IMR-90 (cell line): ENCODE measurements around the gene LHX8. TPM values are rescaled to one million over a fixed set of nuclear protein-coding genes. Genes with fewer than 3 reads are reported as not detected.

ENCODE experiments used
- ATAC-seq: fragments of 200-7000 bp; cut with Tn5 transposase; 2 replicates; pipeline ENCODE4 v1.9.1; 2020; ENCODE audit warnings: low read depth, mild to moderate bottlenecking, moderate library complexity
- BruUV-seq: library from RNA; stranded (reverse); fragments of 400-500 nt; replicated peaks from 2 replicates; lab custom pipeline; 2021; lab: Mats Ljungman, UMichigan
- CTCF ChIA-PET: fragments of 300-600 bp; formaldehyde crosslinking; extraction: SDS; loops from one replicate; lab custom pipeline; 2021; ENCODE audit warnings: antibody characterized with exemption; lab: Yijun Ruan, JAX
- POLR2A ChIA-PET: fragments of 300-600 bp; sonication (Branson Sonifier 250); formaldehyde crosslinking; loops from one replicate; lab custom pipeline; 2022; ENCODE audit warnings: antibody characterized with exemption; ENCODE audit not compliant: unreplicated experiment; lab: Charles Lee
- DNase-seq: peaks from one replicate; pipeline ENCODE4 v3.0.0; 2013
- H2AFZ ChIP-seq: replicated peaks from 2 replicates; pipeline ENCODE3; 2013; ENCODE audit warnings: low read length, mild to moderate bottlenecking; ENCODE audit not compliant: poor library complexity
- H2AK5ac ChIP-seq: 2 replicates; pipeline ENCODE4 v1.6.1; 2013; ENCODE audit warnings: low read depth, low read length, inconsistent platforms
- H2AK9ac ChIP-seq: replicated peaks from 2 replicates; pipeline ENCODE3; 2013; ENCODE audit warnings: mild to moderate bottlenecking, low read depth, low read length, moderate library complexity; ENCODE audit not compliant: poor library complexity
- H2BK120ac ChIP-seq: 2 replicates; pipeline ENCODE4 v1.6.1; 2013; ENCODE audit warnings: low read depth, low read length, inconsistent platforms
- H2BK15ac ChIP-seq: 3 replicates; pipeline ENCODE4 v1.6.1; 2013; ENCODE audit warnings: low read depth, low read length, inconsistent platforms
- H2BK20ac ChIP-seq: 2 replicates; pipeline ENCODE4 v1.6.1; 2013; ENCODE audit warnings: low read depth, mild to moderate bottlenecking, inconsistent platforms, low read length, moderate library complexity
- H2BK5ac ChIP-seq: 2 replicates; pipeline ENCODE4 v1.6.1; 2013; ENCODE audit warnings: mild to moderate bottlenecking, low read depth, low read length, inconsistent platforms; ENCODE audit not compliant: poor library complexity, severe bottlenecking
- H3K14ac ChIP-seq: replicated peaks from 2 replicates; pipeline ENCODE4 v1.6.1; 2013; ENCODE audit warnings: low read depth, low read length, inconsistent platforms
- H3K18ac ChIP-seq: 2 replicates; pipeline ENCODE4 v1.6.1; 2013; ENCODE audit warnings: low read depth, low read length, control low read depth
- H3K23ac ChIP-seq: 2 replicates; pipeline ENCODE4 v1.6.1; 2013; ENCODE audit warnings: low read depth, low read length, inconsistent platforms
- H3K27ac ChIP-seq: 2 replicates; pipeline ENCODE4 v1.5.1; 2013; ENCODE audit warnings: mild to moderate bottlenecking, control low read depth, low read length; ENCODE audit not compliant: insufficient read depth
- H3K27me3 ChIP-seq: 2 replicates; pipeline ENCODE4 v1.6.1; 2013; ENCODE audit warnings: low read length; ENCODE audit not compliant: control insufficient read depth, insufficient read depth
- H3K36me3 ChIP-seq: 2 replicates; pipeline ENCODE4 v1.6.1; 2013; ENCODE audit warnings: low read length, mixed read lengths; ENCODE audit not compliant: control insufficient read depth, insufficient read depth
- H3K4ac ChIP-seq: 2 replicates; pipeline ENCODE4 v1.6.1; 2013; ENCODE audit warnings: low read depth, low read length, inconsistent platforms
- H3K4me1 ChIP-seq: 2 replicates; pipeline ENCODE4 v1.6.1; 2013; ENCODE audit warnings: low read length, mixed read lengths; ENCODE audit not compliant: control insufficient read depth, insufficient read depth
- H3K4me2 ChIP-seq: 2 replicates; pipeline ENCODE4 v1.6.1; 2013; ENCODE audit warnings: low read depth, mild to moderate bottlenecking, control low read depth, low read length, moderate library complexity
- H3K4me3 ChIP-seq: 2 replicates; pipeline ENCODE4 v1.5.1; 2013; ENCODE audit warnings: low read depth, mild to moderate bottlenecking, control low read depth, low read length, moderate library complexity; ENCODE audit not compliant: insufficient read depth
- H3K56ac ChIP-seq: 2 replicates; pipeline ENCODE4 v1.6.1; 2013; ENCODE audit warnings: low read length, inconsistent platforms; ENCODE audit not compliant: insufficient read depth; ENCODE audit errors: extremely low read depth
- H3K79me1 ChIP-seq, 2 experiments: 2 replicates each; pipeline ENCODE4 v1.6.1; 2013; ENCODE audit warnings: low read length in 2 of 2, inconsistent platforms in 1 of 2, low read depth in 1 of 2
- H3K9ac ChIP-seq: 2 replicates; pipeline ENCODE4 v1.6.1; 2013; ENCODE audit warnings: low read depth, low read length, control low read depth
- H3K9me1 ChIP-seq: 2 replicates; pipeline ENCODE4 v1.6.1; 2013; ENCODE audit warnings: low read length, inconsistent platforms; ENCODE audit not compliant: insufficient read depth
- H3K9me3 ChIP-seq: 2 replicates; pipeline ENCODE4 v1.6.1; 2013; ENCODE audit warnings: low read length; ENCODE audit not compliant: control insufficient read depth, insufficient read depth
- H4K20me1 ChIP-seq: 2 replicates; pipeline ENCODE4 v1.6.1; 2013; ENCODE audit warnings: low read length, inconsistent platforms; ENCODE audit not compliant: insufficient read depth
- H4K5ac ChIP-seq: 2 replicates; pipeline ENCODE4 v1.6.1; 2013; ENCODE audit warnings: mild to moderate bottlenecking, low read depth, low read length, control low read depth
- H4K8ac ChIP-seq, 2 experiments: 2 replicates each; pipeline ENCODE4 v1.6.1; 2013; ENCODE audit warnings: low read depth in 2 of 2, low read length in 2 of 2, control low read depth in 1 of 2, inconsistent platforms in 1 of 2
- H4K91ac ChIP-seq: 2 replicates; pipeline ENCODE4 v1.6.1; 2013; ENCODE audit warnings: low read depth, low read length, inconsistent platforms; ENCODE audit not compliant: insufficient read depth
- BHLHE40 ChIP-seq: fragments of 150-350 bp; IDR thresholded peaks from 2 replicates; pipeline ENCODE4 v1.6.1; 2016; ENCODE audit warnings: mild to moderate bottlenecking, low read depth, low read length
- CEBPB ChIP-seq: IDR thresholded peaks from 2 replicates; pipeline ENCODE4 v1.6.1; 2012; ENCODE audit warnings: low read depth, low read length, improper control_type of control experiment
- CHD1 ChIP-seq: IDR thresholded peaks from 2 replicates; pipeline ENCODE4 v1.6.1; 2012; ENCODE audit warnings: low read depth, low read length, improper control_type of control experiment
- FOS ChIP-seq: fragments of 150-350 bp; IDR thresholded peaks from 2 replicates; pipeline ENCODE4 v1.6.1; 2016; ENCODE audit warnings: low read depth, low read length
- MAFK ChIP-seq: IDR thresholded peaks from 2 replicates; pipeline ENCODE4 v1.6.1; 2012; ENCODE audit warnings: low read depth, low read length, improper control_type of control experiment
- MAZ ChIP-seq: IDR thresholded peaks from 2 replicates; pipeline ENCODE4 v1.6.1; 2012; ENCODE audit warnings: low read depth, mild to moderate bottlenecking, low read length, improper control_type of control experiment, moderate library complexity, borderline replicate concordance
- NFE2L2 ChIP-seq: fragments of 150-350 bp; IDR thresholded peaks from 2 replicates; pipeline ENCODE4 v1.6.1; 2016; ENCODE audit warnings: low read depth, mild to moderate bottlenecking, low read length
- POLR2A ChIP-seq: IDR thresholded peaks from 2 replicates; pipeline ENCODE4 v1.6.1; 2012; ENCODE audit warnings: mild to moderate bottlenecking, low read depth, low read length
- RAD21 ChIP-seq: IDR thresholded peaks from 2 replicates; pipeline ENCODE4 v1.6.1; 2012; ENCODE audit warnings: low read length, improper control_type of control experiment
- RCOR1 ChIP-seq: IDR thresholded peaks from 2 replicates; pipeline ENCODE4 v1.6.1; 2012; ENCODE audit warnings: mild to moderate bottlenecking, low read length, improper control_type of control experiment; ENCODE audit not compliant: insufficient replicate concordance
- RFX5 ChIP-seq: IDR thresholded peaks from 2 replicates; pipeline ENCODE4 v1.8.0; 2012; ENCODE audit warnings: low read depth, mild to moderate bottlenecking, low read length, moderate library complexity
- SMC3 ChIP-seq: fragments of 150-350 bp; IDR thresholded peaks from 2 replicates; pipeline ENCODE4 v1.6.1; 2016; ENCODE audit warnings: low read depth, mild to moderate bottlenecking, antibody characterized with exemption, low read length, moderate library complexity
- WGBS, 2 experiments: methylation state at CpG; one replicate each; pipeline versions ENCODE4 v1.1.5 to v1.1.7; 2013; ENCODE audit warnings: missing lambda C conversion rate in 2 of 2; ENCODE audit not compliant: insufficient read length in 1 of 2; ENCODE audit errors: extremely low coverage in 2 of 2; 5-methylcytosine and 5-hydroxymethylcytosine counted together
- dilution Hi-C: fragments of 300-500 bp; cut with HindIII; formaldehyde crosslinking; loops from one replicate; pipeline ENCODE4 v1.14.3; 2018; ENCODE audit warnings: low sequenced_read_pairs; ENCODE audit not compliant: unreplicated experiment
- in situ Hi-C: fragments of 300-500 bp; cut with MboI; formaldehyde crosslinking; loops from 3 replicates; pipeline ENCODE4 v1.14.3; 2019; ENCODE audit warnings: low sequenced_read_pairs, inconsistent platforms, mixed read lengths
- intact Hi-C: fragments of 100-400 bp; cut with micrococcal nuclease; formaldehyde crosslinking; loops from 2 replicates; pipeline ENCODE4 v1.10.0; 2022
- polyA plus RNA-seq, 3 experiments: library from polyadenylated mRNA; depleted of rRNA; stranded (reverse); fragments of >200 nt; gene quantifications; 2 replicates each; pipeline ENCODE4 v1.2.3, GENCODE V29; 2012; ENCODE audit warnings: low replicate concordance in 1 of 3
- total RNA-seq: library from RNA; depleted of rRNA; stranded (reverse); fragments of >200 nt; gene quantifications from 2 replicates; pipeline ENCODE4 v1.2.3, GENCODE V29; 2012
- TF ChIP-seq, protein P1 (sequence below): conservative IDR thresholded peaks from 2 replicates; pipeline ENCODE4 v1.5.1; 2012; ENCODE audit warnings: mild to moderate bottlenecking, low read depth, low read length, improper control_type of control experiment
- TF ChIP-seq, protein P2 (sequence below): fragments of 150-350 bp; IDR thresholded peaks from 2 replicates; pipeline ENCODE4 v1.6.1; 2017; ENCODE audit warnings: mild to moderate bottlenecking, antibody characterized with exemption, low read length, low read depth
- TF ChIP-seq, protein P3 (sequence below): fragments of 150-350 bp; IDR thresholded peaks from 2 replicates; pipeline ENCODE4 v1.6.1; 2016; ENCODE audit warnings: low read depth, mild to moderate bottlenecking, low read length, moderate library complexity, borderline replicate concordance

Gene LHX8
- total and polyA plus RNA-seq, 2 of the 4 experiments (the other 2 are of a cell fraction): not detected

DNA sequence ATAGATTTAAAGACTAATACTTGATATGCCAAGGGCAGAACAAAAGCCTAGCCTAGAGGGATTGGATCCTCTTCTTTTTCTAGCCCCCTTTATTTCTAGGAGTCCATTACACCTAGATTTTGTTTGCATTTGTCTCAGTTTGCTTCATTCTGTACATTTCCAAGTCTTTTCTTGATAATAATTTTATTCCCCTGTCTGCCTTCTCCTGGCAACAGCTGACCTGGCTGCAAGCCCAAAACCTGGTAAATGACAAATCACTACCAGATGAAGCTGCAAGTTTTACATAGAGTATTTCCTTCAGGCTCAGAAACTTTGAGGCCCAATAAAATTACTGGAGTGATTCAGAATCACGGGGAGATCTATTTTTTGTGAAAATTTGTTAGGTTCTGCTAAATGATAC is 36.5 kb upstream of the LHX8 start:
- ATAC-seq: no peak
- in situ Hi-C loops: no loop called here

More for the DNA sequence above, 36.5 kb upstream of the LHX8 start:
- no peak for DNase-seq
- no peak overlapping the region for H3K27ac ChIP-seq
- no peaks in the 10 kb centered on the region for H3K4me1 ChIP-seq
- H2BK15ac ChIP-seq: no peak overlapping the region
- POLR2A ChIA-PET: no interaction called here
- H3K36me3 ChIP-seq: no peaks in the 10 kb centered on the region
- no peak overlapping the region for H3K9ac ChIP-seq
- BruUV-seq: no TSS peak
- no peaks in the 10 kb centered on the region for H3K79me1 ChIP-seq
- no peak overlapping the region for H2BK5ac ChIP-seq
- H3K27me3 ChIP-seq: no peaks in the 10 kb centered on the region
- no peak overlapping the region for H3K56ac ChIP-seq
- H2BK120ac ChIP-seq: no peak overlapping the region
- H2AK9ac ChIP-seq: no peak overlapping the region
- H4K5ac ChIP-seq: no peak overlapping the region
- no CpG with 5 or more reads among the region's 1 CpG for WGBS, 2 experiments
- intact Hi-C loops: no loop called here
- H3K18ac ChIP-seq: no peak overlapping the region
- TF ChIP-seq MAZ (no peak), FOS (no peak), BHLHE40 (no peak), RAD21 (no peak), NFE2L2 (no peak), CEBPB (no peak), RCOR1 (no peak), MAFK (no peak), RFX5 (no peak), POLR2A (no peak), SMC3 (no peak), CHD1 (no peak)
- TF ChIP-seq, protein P1, sequence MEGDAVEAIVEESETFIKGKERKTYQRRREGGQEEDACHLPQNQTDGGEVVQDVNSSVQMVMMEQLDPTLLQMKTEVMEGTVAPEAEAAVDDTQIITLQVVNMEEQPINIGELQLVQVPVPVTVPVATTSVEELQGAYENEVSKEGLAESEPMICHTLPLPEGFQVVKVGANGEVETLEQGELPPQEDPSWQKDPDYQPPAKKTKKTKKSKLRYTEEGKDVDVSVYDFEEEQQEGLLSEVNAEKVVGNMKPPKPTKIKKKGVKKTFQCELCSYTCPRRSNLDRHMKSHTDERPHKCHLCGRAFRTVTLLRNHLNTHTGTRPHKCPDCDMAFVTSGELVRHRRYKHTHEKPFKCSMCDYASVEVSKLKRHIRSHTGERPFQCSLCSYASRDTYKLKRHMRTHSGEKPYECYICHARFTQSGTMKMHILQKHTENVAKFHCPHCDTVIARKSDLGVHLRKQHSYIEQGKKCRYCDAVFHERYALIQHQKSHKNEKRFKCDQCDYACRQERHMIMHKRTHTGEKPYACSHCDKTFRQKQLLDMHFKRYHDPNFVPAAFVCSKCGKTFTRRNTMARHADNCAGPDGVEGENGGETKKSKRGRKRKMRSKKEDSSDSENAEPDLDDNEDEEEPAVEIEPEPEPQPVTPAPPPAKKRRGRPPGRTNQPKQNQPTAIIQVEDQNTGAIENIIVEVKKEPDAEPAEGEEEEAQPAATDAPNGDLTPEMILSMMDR: no peak
- TF ChIP-seq, protein P2, sequence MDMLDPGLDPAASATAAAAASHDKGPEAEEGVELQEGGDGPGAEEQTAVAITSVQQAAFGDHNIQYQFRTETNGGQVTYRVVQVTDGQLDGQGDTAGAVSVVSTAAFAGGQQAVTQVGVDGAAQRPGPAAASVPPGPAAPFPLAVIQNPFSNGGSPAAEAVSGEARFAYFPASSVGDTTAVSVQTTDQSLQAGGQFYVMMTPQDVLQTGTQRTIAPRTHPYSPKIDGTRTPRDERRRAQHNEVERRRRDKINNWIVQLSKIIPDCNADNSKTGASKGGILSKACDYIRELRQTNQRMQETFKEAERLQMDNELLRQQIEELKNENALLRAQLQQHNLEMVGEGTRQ: no peak
- TF ChIP-seq, protein P3, sequence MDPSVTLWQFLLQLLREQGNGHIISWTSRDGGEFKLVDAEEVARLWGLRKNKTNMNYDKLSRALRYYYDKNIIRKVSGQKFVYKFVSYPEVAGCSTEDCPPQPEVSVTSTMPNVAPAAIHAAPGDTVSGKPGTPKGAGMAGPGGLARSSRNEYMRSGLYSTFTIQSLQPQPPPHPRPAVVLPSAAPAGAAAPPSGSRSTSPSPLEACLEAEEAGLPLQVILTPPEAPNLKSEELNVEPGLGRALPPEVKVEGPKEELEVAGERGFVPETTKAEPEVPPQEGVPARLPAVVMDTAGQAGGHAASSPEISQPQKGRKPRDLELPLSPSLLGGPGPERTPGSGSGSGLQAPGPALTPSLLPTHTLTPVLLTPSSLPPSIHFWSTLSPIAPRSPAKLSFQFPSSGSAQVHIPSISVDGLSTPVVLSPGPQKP: no peak
- H2BK20ac ChIP-seq: no peak overlapping the region
- no peaks in the 10 kb centered on the region for H3K9me1 ChIP-seq
- no peak overlapping the region for H4K91ac ChIP-seq
- no peak overlapping the region for H3K14ac ChIP-seq
- no peak overlapping the region for H2AK5ac ChIP-seq
- dilution Hi-C loops: no loop called here
- no peak overlapping the region for H3K23ac ChIP-seq
- peaks cover 1% of the 10 kb centered on the region; the same call in 1 of the 2 replicates for H3K9me3 ChIP-seq
- no peak overlapping the region for H3K4ac ChIP-seq
- H4K20me1 ChIP-seq: no peaks in the 10 kb centered on the region
- no peak overlapping the region for H3K4me2 ChIP-seq
- H3K4me3 ChIP-seq: no peak overlapping the region
- no peak overlapping the region for H2AFZ ChIP-seq
- H4K8ac ChIP-seq: no peak overlapping the region
- CTCF ChIA-PET: no interaction called here
